Nephron (organoid): Measurements from ENCODE around the gene PRR18.
A peak's percentile ranks its signal among the peaks of the same experiment; 100 is the strongest.

Experiments
- H3K27ac Mint-ChIP-seq, 3 experiments: 2 replicates each; pipeline ENCODE4 v1.8.0; 2020; ENCODE audit warnings: mixed read lengths in 3 of 3, mild to moderate bottlenecking in 2 of 3, moderate library complexity in 1 of 3
- H3K27me3 Mint-ChIP-seq: 2 replicates; pipeline ENCODE4 v1.8.0; 2021; ENCODE audit warnings: low read depth, mild to moderate bottlenecking, moderate library complexity, mixed read lengths
- H3K36me3 Mint-ChIP-seq: 2 replicates; pipeline ENCODE4 v1.8.0; 2020; ENCODE audit warnings: low read depth, mixed read lengths
- H3K4me1 Mint-ChIP-seq: 2 replicates; pipeline ENCODE4 v1.8.0; 2020; ENCODE audit warnings: mixed read lengths
- H3K4me3 Mint-ChIP-seq, 3 experiments: 2 replicates each; pipeline ENCODE4 v1.8.0; 2020; ENCODE audit warnings: mild to moderate bottlenecking in 3 of 3, mixed read lengths in 3 of 3, moderate library complexity in 2 of 3
- H3K9me3 Mint-ChIP-seq: 2 replicates; pipeline ENCODE4 v1.8.0; 2020; ENCODE audit warnings: mixed read lengths
- TF ChIP-seq, protein P1 (sequence below), 3 experiments: fragments of 200-600 bp; sonication (generic); IDR thresholded peaks; one replicate each; pipeline ENCODE4 v1.5.0; 2021; ENCODE audit warnings: antibody characterized with exemption in 3 of 3; ENCODE audit not compliant: unreplicated experiment in 3 of 3

PRR18 gene

DNA sequence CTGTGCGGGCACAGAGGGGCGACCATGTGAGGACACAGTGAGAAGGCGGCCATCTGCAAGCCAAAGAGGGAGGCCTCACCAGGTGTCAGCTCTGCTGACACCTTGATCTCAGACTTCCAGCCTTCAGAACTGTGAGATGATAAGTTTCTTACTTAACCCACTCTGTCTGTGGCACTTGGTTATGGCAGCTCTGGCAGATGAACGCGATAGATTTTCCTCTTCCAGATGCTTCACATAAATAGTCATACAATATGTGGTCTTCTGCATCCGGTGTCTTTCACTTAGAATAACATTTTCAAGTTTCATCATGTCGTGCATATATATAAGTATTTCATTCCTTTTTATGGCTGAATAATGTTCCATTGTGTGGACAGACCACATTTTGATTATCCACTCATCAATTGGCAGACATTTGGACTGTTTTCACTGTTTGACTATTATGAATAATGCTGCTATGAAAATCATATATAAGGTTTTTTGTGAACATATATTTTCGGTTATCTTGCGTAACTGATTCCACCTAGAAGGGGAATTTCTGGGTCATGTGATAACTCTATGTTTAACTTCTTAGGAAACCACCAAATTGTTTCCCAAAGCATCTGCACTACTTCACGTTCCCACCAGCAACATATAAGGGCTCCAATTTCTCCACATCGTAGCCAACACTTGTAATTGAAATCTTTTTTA is 30.2 kb downstream of the PRR18 start:
- no peak overlapping the region for H3K27ac Mint-ChIP-seq
- TF ChIP-seq, protein P1, sequence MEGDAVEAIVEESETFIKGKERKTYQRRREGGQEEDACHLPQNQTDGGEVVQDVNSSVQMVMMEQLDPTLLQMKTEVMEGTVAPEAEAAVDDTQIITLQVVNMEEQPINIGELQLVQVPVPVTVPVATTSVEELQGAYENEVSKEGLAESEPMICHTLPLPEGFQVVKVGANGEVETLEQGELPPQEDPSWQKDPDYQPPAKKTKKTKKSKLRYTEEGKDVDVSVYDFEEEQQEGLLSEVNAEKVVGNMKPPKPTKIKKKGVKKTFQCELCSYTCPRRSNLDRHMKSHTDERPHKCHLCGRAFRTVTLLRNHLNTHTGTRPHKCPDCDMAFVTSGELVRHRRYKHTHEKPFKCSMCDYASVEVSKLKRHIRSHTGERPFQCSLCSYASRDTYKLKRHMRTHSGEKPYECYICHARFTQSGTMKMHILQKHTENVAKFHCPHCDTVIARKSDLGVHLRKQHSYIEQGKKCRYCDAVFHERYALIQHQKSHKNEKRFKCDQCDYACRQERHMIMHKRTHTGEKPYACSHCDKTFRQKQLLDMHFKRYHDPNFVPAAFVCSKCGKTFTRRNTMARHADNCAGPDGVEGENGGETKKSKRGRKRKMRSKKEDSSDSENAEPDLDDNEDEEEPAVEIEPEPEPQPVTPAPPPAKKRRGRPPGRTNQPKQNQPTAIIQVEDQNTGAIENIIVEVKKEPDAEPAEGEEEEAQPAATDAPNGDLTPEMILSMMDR (IDR thresholded peaks at IDR 0.05; ENCODE audit: unreplicated experiment in 3 of 3), result no peak
- no peak overlapping the region for H3K4me3 Mint-ChIP-seq

DNA sequence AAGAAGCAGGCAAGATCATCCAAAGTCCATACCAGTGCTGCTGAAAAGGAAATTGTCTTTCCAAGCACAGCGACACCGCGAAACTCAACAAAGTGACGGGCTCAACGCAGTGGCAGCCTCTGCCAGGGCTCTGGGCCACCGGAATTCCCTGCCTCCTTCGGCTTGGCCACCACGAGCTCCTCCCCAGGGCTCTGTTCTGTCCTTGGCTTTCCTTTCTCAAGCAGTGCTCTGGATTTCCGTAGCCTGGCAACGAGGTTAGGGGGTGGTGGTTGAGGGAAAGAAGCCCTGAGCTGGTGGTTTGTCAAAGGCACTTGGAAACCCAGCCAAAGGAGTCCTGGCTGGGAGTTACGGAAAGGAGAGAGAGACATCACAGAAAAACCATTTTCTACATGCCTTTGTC is 31.2 kb downstream of the PRR18 start:
- H3K27me3 Mint-ChIP-seq, result peaks cover 45% of the 10 kb centered on the region
- H3K27ac Mint-ChIP-seq, result no peak overlapping the region
- TF ChIP-seq, protein P1 (IDR thresholded peaks at IDR 0.05; ENCODE audit: unreplicated experiment in 3 of 3), result no peak
- H3K4me3 Mint-ChIP-seq, result no peak overlapping the region
- H3K9me3 Mint-ChIP-seq, result no peaks in the 10 kb centered on the region
- H3K4me1 Mint-ChIP-seq, result no peaks in the 10 kb centered on the region
- no peaks in the 10 kb centered on the region for H3K36me3 Mint-ChIP-seq

More for the DNA sequence above, 30.2 kb downstream of the PRR18 start:
- H3K4me1 Mint-ChIP-seq, result no peaks in the 10 kb centered on the region
- no peaks in the 10 kb centered on the region for H3K9me3 Mint-ChIP-seq
- H3K27me3 Mint-ChIP-seq, result peaks cover 44% of the 10 kb centered on the region
- H3K36me3 Mint-ChIP-seq, result no peaks in the 10 kb centered on the region

- TF ChIP-seq, protein P1 (IDR thresholded peaks at IDR 0.05; ENCODE audit: unreplicated experiment in 3 of 3), result peak; percentile 99 to 100 (median 99)
- no peaks in the 10 kb centered on the region for H3K36me3 Mint-ChIP-seq
- H3K4me3 Mint-ChIP-seq, result no peak overlapping the region
- no peaks in the 10 kb centered on the region for H3K4me1 Mint-ChIP-seq
- H3K27me3 Mint-ChIP-seq, result peaks cover 45% of the 10 kb centered on the region
- no peak overlapping the region for H3K27ac Mint-ChIP-seq
- H3K9me3 Mint-ChIP-seq, result no peaks in the 10 kb centered on the region
Measured at GRCh38 chr6:166275714-166276166, 32.5 kb downstream of the PRR18 start.

GRCh38 chr6:166274739-166275370 is 33.3 kb downstream of the PRR18 start:
- H3K27ac Mint-ChIP-seq, result no peak overlapping the region
- peaks cover 39% of the 10 kb centered on the region for H3K27me3 Mint-ChIP-seq
- no peaks in the 10 kb centered on the region for H3K4me1 Mint-ChIP-seq
- no peaks in the 10 kb centered on the region for H3K9me3 Mint-ChIP-seq
- no peaks in the 10 kb centered on the region for H3K36me3 Mint-ChIP-seq
- H3K4me3 Mint-ChIP-seq, result no peak overlapping the region
- TF ChIP-seq, protein P1 (IDR thresholded peaks at IDR 0.05; ENCODE audit: unreplicated experiment in 3 of 3), result no peak

DNA sequence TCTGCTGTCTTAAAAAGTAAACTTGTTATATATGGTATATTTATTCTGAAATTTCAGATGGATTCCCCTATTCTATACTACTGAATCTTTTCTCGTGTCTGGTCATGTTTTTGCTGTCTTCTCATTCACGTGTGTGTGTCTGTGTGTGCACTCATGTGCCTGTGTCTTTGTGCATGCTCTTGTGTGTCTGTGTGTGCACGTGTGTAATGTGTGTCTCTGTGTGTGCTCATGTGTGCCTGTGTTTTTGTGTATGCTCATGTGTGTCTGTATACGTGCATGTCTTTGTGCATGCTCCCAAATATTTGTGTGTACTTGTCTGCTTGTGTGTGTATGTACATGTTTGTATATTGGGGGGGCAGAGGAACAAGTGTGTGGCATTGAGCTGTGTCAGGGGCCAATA is 34.0 kb downstream of the PRR18 start:
- H3K27me3 Mint-ChIP-seq, result peaks cover 42% of the 10 kb centered on the region
- H3K9me3 Mint-ChIP-seq, result no peaks in the 10 kb centered on the region

More for the DNA sequence above, 34.0 kb downstream of the PRR18 start:
- no peaks in the 10 kb centered on the region for H3K4me1 Mint-ChIP-seq
- H3K36me3 Mint-ChIP-seq, result no peaks in the 10 kb centered on the region
- no peak overlapping the region for H3K4me3 Mint-ChIP-seq
- H3K27ac Mint-ChIP-seq, result no peak overlapping the region
- TF ChIP-seq, protein P1 (IDR thresholded peaks at IDR 0.05; ENCODE audit: unreplicated experiment in 3 of 3), result no peak
